Activated CD4-positive, alpha-beta T cell treated with anti-CD3 and anti-CD28 coated beads, Interleukin-2, amount 10 ng/mL, durations not matched to agents 7 days and 5 days (primary cell): ENCODE measurements around the gene RASSF8. TPM values are rescaled to one million over a fixed set of nuclear protein-coding genes. Genes with fewer than 3 reads are reported as not detected.

Experiments
- CTCF ChIA-PET: fragments of 350-600 bp; sonication (Branson Sonifier 250); formaldehyde crosslinking; loops from one replicate; lab custom pipeline; 2021; ENCODE audit warnings: antibody characterized with exemption; lab: Charles Lee
- POLR2A ChIA-PET: fragments of 350-600 bp; sonication (Branson Sonifier 250); formaldehyde crosslinking; loops from one replicate; lab custom pipeline; 2021; ENCODE audit warnings: antibody characterized with exemption; lab: Charles Lee
- DNase-seq: peaks from one replicate; pipeline ENCODE4 v3.0.0-alpha.2; 2020
- H3K27ac Mint-ChIP-seq: one replicate; pipeline ENCODE4 v1.8.0; 2021; ENCODE audit warnings: mild to moderate bottlenecking, moderate library complexity, mixed read lengths
- H3K27me3 Mint-ChIP-seq: one replicate; pipeline ENCODE4 v1.8.0; 2021; ENCODE audit warnings: mixed read lengths
- H3K36me3 Mint-ChIP-seq: one replicate; pipeline ENCODE4 v1.8.0; 2021; ENCODE audit warnings: low read depth, mixed read lengths
- H3K4me1 Mint-ChIP-seq: one replicate; pipeline ENCODE4 v1.8.0; 2021; ENCODE audit warnings: mixed read lengths
- H3K4me3 Mint-ChIP-seq: one replicate; pipeline ENCODE4 v1.8.0; 2021; ENCODE audit warnings: mild to moderate bottlenecking, moderate library complexity, mixed read lengths
- H3K9me3 Mint-ChIP-seq: one replicate; pipeline ENCODE4 v1.8.0; 2021; ENCODE audit warnings: mixed read lengths
- total RNA-seq, 2 experiments: library from RNA; stranded (reverse); gene quantifications; one replicate each; pipeline ENCODE4 v1.2.3, GENCODE V29; 2021

Gene RASSF8
- total RNA-seq, 2 experiments from 2014 or later, result 0.92 to 2.1 TPM

GRCh38 chr12:26028953-26029735 lies 70.7 kb downstream of the RASSF8 start:
- Mint-ChIP-seq H3K9me3 (no peaks in the 10 kb centered on the region), H3K4me3 (no peak overlapping the region), H3K4me1 (no peaks in the 10 kb centered on the region), H3K36me3 (no peaks in the 10 kb centered on the region), H3K27ac (no peak overlapping the region), H3K27me3 (peaks cover 3% of the 10 kb centered on the region)
- DNase-seq, result peak; percentile 47
- ChIA-PET POLR2A (no interaction called here), CTCF (no interaction called here)

- Mint-ChIP-seq H3K27ac (no peak overlapping the region), H3K36me3 (no peaks in the 10 kb centered on the region), H3K4me1 (no peaks in the 10 kb centered on the region), H3K9me3 (no peaks in the 10 kb centered on the region), H3K27me3 (peaks cover 3% of the 10 kb centered on the region), H3K4me3 (no peak overlapping the region)
- ChIA-PET CTCF (no interaction called here), POLR2A (no interaction called here)
- DNase-seq, result no peak
Observed at GRCh38 chr12:26029736-26030022, 71.2 kb downstream of the RASSF8 start.

- Mint-ChIP-seq H3K9me3 (no peaks in the 10 kb centered on the region), H3K27ac (no peak overlapping the region), H3K36me3 (no peaks in the 10 kb centered on the region), H3K27me3 (peaks cover 3% of the 10 kb centered on the region), H3K4me3 (no peak overlapping the region), H3K4me1 (no peaks in the 10 kb centered on the region)
- CTCF ChIA-PET, result no interaction called here
- POLR2A ChIA-PET, result no interaction called here
- no peak for DNase-seq
Observed at GRCh38 chr12:26030371-26030770, 71.9 kb downstream of the RASSF8 start.

- Mint-ChIP-seq H3K4me3 (no peak overlapping the region), H3K36me3 (no peaks in the 10 kb centered on the region), H3K27me3 (peaks cover 3% of the 10 kb centered on the region), H3K27ac (no peak overlapping the region), H3K9me3 (no peaks in the 10 kb centered on the region), H3K4me1 (no peaks in the 10 kb centered on the region)
- DNase-seq, result no peak
- CTCF ChIA-PET, result interaction anchor here (0.6 to 1.8 kb wide), 2 partner anchors 10 kb away, joined by 3 read pairs; no protein-coding TSS in a partner anchor
- POLR2A ChIA-PET, result no interaction called here
Observed at GRCh38 chr12:26031318-26031717, 72.8 kb downstream of the RASSF8 start.

- CTCF ChIA-PET, result interaction anchor here (1.8 kb wide), 1 partner anchor 11 kb away, joined by 3 read pairs; no protein-coding TSS in a partner anchor
Observed at GRCh38 chr12:26031827-26032226, 73.3 kb downstream of the RASSF8 start.

GRCh38 chr12:26032290-26032689 lies 73.8 kb downstream of the RASSF8 start:
- H3K4me3 Mint-ChIP-seq, result no peak overlapping the region
- no peaks in the 10 kb centered on the region for H3K36me3 Mint-ChIP-seq
- ChIA-PET CTCF (interaction anchor here (1.8 kb wide), 1 partner anchor 11 kb away, joined by 3 read pairs; no protein-coding TSS in a partner anchor), POLR2A (no interaction called here)
- H3K9me3 Mint-ChIP-seq, result no peaks in the 10 kb centered on the region
- DNase-seq, result no peak
- peaks cover 3% of the 10 kb centered on the region for H3K27me3 Mint-ChIP-seq
- no peak overlapping the region for H3K27ac Mint-ChIP-seq
- H3K4me1 Mint-ChIP-seq, result no peaks in the 10 kb centered on the region

More at GRCh38 chr12:26031827-26032226, 73.3 kb downstream of the RASSF8 start:
- Mint-ChIP-seq H3K36me3 (no peaks in the 10 kb centered on the region), H3K4me1 (no peaks in the 10 kb centered on the region), H3K9me3 (no peaks in the 10 kb centered on the region), H3K4me3 (no peak overlapping the region), H3K27me3 (peaks cover 3% of the 10 kb centered on the region), H3K27ac (no peak overlapping the region)
- no peak for DNase-seq
- POLR2A ChIA-PET, result no interaction called here

- ChIA-PET POLR2A (no interaction called here), CTCF (interaction anchor here (1.8 kb wide), 1 partner anchor 12 kb away, joined by 3 read pairs; no protein-coding TSS in a partner anchor)
- H3K27me3 Mint-ChIP-seq, result peaks cover under 1% of the 10 kb centered on the region
- no peak overlapping the region for H3K4me3 Mint-ChIP-seq
- no peak overlapping the region for H3K27ac Mint-ChIP-seq
- no peaks in the 10 kb centered on the region for H3K9me3 Mint-ChIP-seq
- H3K4me1 Mint-ChIP-seq, result no peaks in the 10 kb centered on the region
- DNase-seq, result no peak
- H3K36me3 Mint-ChIP-seq, result no peaks in the 10 kb centered on the region
Observed at GRCh38 chr12:26032719-26033241, 74.3 kb downstream of the RASSF8 start.

- CTCF ChIA-PET, result interaction anchor here (0.7 kb wide), 1 partner anchor 9 kb away, joined by 3 read pairs; no protein-coding TSS in a partner anchor
- Mint-ChIP-seq H3K4me3 (no peak overlapping the region), H3K4me1 (no peaks in the 10 kb centered on the region), H3K27ac (no peak overlapping the region), H3K36me3 (no peaks in the 10 kb centered on the region), H3K9me3 (no peaks in the 10 kb centered on the region), H3K27me3 (no peaks in the 10 kb centered on the region)
- POLR2A ChIA-PET, result no interaction called here
- no peak for DNase-seq
Observed at GRCh38 chr12:26034371-26035142, 76.1 kb downstream of the RASSF8 start.

GRCh38 chr12:26036877-26037276 lies 78.4 kb downstream of the RASSF8 start:
- ChIA-PET POLR2A (no interaction called here), CTCF (no interaction called here)

GRCh38 chr12:26037615-26038220 lies 79.2 kb downstream of the RASSF8 start:
- Mint-ChIP-seq H3K36me3 (no peaks in the 10 kb centered on the region), H3K27ac (no peak overlapping the region), H3K9me3 (no peaks in the 10 kb centered on the region), H3K4me1 (no peaks in the 10 kb centered on the region), H3K4me3 (no peak overlapping the region), H3K27me3 (peaks cover under 1% of the 10 kb centered on the region)
- ChIA-PET CTCF (interaction anchor here (1.2 kb wide), 1 partner anchor 25 kb away, joined by 3 read pairs; no protein-coding TSS in a partner anchor), POLR2A (no interaction called here)
- DNase-seq, result no peak

More at GRCh38 chr12:26036877-26037276, 78.4 kb downstream of the RASSF8 start:
- H3K9me3 Mint-ChIP-seq, result no peaks in the 10 kb centered on the region
- no peak overlapping the region for H3K4me3 Mint-ChIP-seq
- no peaks in the 10 kb centered on the region for H3K4me1 Mint-ChIP-seq
- H3K36me3 Mint-ChIP-seq, result no peaks in the 10 kb centered on the region
- no peak overlapping the region for H3K27ac Mint-ChIP-seq
- no peak for DNase-seq
- H3K27me3 Mint-ChIP-seq, result no peaks in the 10 kb centered on the region

- Mint-ChIP-seq H3K9me3 (no peaks in the 10 kb centered on the region), H3K27me3 (peaks cover 7% of the 10 kb centered on the region), H3K36me3 (no peaks in the 10 kb centered on the region), H3K4me1 (no peaks in the 10 kb centered on the region), H3K27ac (no peak overlapping the region), H3K4me3 (no peak overlapping the region)
- DNase-seq, result no peak
- POLR2A ChIA-PET, result no interaction called here
- CTCF ChIA-PET, result no interaction called here
Observed at GRCh38 chr12:26042645-26043044, 84.2 kb downstream of the RASSF8 start.

GRCh38 chr12:26043135-26044006 lies 84.9 kb downstream of the RASSF8 start:
- no peaks in the 10 kb centered on the region for H3K4me1 Mint-ChIP-seq
- DNase-seq, result no peak
- H3K4me3 Mint-ChIP-seq, result no peak overlapping the region
- peaks cover 7% of the 10 kb centered on the region for H3K27me3 Mint-ChIP-seq
- H3K36me3 Mint-ChIP-seq, result no peaks in the 10 kb centered on the region
- POLR2A ChIA-PET, result no interaction called here
- CTCF ChIA-PET, result interaction anchor here (0.5 kb wide), 1 partner anchor 9 kb away, joined by 3 read pairs; no protein-coding TSS in a partner anchor
- H3K9me3 Mint-ChIP-seq, result no peaks in the 10 kb centered on the region
- no peak overlapping the region for H3K27ac Mint-ChIP-seq
